GM13977 (cell line): ENCODE data around the gene IL1A.

Source experiments
- DNase-seq: peaks from one replicate; pipeline ENCODE4 v3.0.0; 2012; ENCODE audit warnings: low spot score
- in situ Hi-C: fragments of 300-500 bp; cut with MboI; formaldehyde crosslinking; loops from one replicate; pipeline ENCODE4 v1.12.0; 2022; ENCODE audit warnings: low sequenced_read_pairs, low pct_unique_long_range_greater_than_20kb, mixed read lengths, inconsistent platforms; ENCODE audit not compliant: unreplicated experiment
- TF ChIP-seq, protein P1 (sequence below): IDR thresholded peaks from 2 replicates; pipeline ENCODE4 v1.5.1; 2012; ENCODE audit warnings: mild to moderate bottlenecking, control low read depth; ENCODE audit not compliant: insufficient read depth; ENCODE audit errors: extremely low read depth, missing control alignments

The IL1A gene

GRCh38 chr2:112774536-112775285 is 9.6 kb downstream of the IL1A start:
- in situ Hi-C loops: no loop called here
- TF ChIP-seq, protein P1, sequence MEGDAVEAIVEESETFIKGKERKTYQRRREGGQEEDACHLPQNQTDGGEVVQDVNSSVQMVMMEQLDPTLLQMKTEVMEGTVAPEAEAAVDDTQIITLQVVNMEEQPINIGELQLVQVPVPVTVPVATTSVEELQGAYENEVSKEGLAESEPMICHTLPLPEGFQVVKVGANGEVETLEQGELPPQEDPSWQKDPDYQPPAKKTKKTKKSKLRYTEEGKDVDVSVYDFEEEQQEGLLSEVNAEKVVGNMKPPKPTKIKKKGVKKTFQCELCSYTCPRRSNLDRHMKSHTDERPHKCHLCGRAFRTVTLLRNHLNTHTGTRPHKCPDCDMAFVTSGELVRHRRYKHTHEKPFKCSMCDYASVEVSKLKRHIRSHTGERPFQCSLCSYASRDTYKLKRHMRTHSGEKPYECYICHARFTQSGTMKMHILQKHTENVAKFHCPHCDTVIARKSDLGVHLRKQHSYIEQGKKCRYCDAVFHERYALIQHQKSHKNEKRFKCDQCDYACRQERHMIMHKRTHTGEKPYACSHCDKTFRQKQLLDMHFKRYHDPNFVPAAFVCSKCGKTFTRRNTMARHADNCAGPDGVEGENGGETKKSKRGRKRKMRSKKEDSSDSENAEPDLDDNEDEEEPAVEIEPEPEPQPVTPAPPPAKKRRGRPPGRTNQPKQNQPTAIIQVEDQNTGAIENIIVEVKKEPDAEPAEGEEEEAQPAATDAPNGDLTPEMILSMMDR: no peak
- DNase-seq: no peak

- DNase-seq: no peak
- in situ Hi-C loops: no loop called here
- TF ChIP-seq, protein P1: no peak
Measured at GRCh38 chr2:112773556-112773955, 10.7 kb downstream of the IL1A start.

GRCh38 chr2:112772911-112773475 is 11.3 kb downstream of the IL1A start:
- no peak for DNase-seq
- TF ChIP-seq, protein P1: no peak
- in situ Hi-C loops: no loop called here

DNA sequence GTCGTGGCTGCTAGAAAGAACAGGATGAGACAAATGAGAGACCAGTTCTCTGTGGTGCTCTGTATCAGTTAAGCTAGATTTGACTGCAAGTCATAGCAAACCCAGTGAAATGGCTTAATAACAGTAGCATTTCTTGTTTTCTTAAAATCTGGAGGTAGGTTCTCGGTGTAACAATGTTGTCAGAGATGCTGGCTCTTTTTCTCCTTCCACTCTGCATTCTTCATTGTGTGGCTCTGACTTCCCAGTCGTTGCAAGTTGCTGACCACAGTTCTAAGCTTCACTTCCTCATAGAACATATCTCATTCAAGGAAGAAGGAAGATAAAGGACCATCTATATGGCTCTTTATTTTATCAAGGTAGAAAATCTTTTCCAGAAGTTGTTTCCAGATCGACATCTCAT is 12.0 kb downstream of the IL1A start:
- in situ Hi-C loops: no loop called here
- TF ChIP-seq, protein P1: no peak
- DNase-seq: no peak

GRCh38 chr2:112768432-112768831 is 15.9 kb downstream of the IL1A start:
- DNase-seq: no peak
- TF ChIP-seq, protein P1: no peak
- in situ Hi-C loops: no loop called here

DNA sequence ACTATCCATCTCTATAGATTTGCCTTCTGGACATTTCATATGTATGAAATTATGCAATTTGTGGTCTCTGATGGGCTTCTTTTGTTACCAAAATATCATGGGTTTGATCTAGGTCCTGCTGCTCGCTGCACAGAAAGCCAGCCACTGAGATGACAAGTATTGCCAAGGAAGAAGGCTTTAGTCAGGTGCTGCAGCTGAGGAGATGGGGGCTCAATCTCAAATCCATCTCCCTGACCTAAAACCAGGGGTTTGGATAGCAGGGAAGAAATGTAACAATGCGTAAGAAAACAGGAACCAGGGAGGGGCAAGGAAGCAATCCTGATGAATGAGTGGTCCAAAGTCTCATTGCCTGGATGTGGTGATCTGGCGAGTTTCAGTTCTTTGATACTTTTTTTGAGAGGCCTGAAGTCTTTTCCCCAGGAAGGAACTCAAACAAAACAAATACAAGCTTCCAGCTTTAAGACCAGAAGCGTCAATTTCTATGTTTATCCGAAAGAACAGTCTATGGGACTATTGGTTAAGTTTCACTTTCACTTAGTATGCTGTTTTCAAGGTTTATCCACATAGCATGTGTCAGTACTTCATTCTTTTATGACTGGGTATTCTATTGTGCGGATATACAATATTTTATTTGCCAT is 16.5 kb downstream of the IL1A start:
- DNase-seq: no peak
- in situ Hi-C loops: no loop called here
- TF ChIP-seq, protein P1: no peak
